Stimulated activated naive CD8-positive, alpha-beta T cell treated with anti-CD3 and anti-CD28 coated beads, Interleukin-15, Interleukin-2, amounts not matched to agents 100 U/mL and 50 U/mL, for 24 hours (primary cell): ENCODE data around the gene SPSB4.
"Not testable (repeated sequence)": the region's sequence is repeated elsewhere in the genome, so short reads cannot be mapped to it uniquely, and the experiment has no call there.

Source experiments
- ATAC-seq: fragments of 150-1000 bp; cut with Tn5 transposase; one replicate; pipeline ENCODE4 v1.10.0; 2021
- DNase-seq: peaks from one replicate; pipeline ENCODE4 v3.0.0; 2021

SPSB4 gene

DNA sequence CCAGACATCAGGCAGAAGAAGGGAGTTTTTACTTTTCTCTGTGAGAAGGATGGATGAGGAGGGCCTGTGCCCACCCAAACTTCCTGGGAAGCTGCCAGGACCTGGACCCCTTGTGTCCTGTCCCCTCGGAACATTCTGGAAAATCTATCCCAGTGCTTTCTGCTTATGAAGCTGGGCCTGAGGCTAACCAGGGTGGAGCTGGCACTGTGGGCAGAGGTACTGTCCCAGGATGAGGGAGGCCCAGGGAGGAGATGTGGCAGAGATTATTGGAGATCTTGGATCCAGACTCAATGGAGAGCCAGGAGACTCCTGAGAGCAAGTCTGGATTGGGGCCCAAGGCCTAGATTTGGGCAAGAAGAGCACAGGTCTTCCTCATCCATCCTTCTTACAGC is 44.4 kb downstream of the SPSB4 start:
- DNase-seq (no peak), ATAC-seq (no peak)

DNA sequence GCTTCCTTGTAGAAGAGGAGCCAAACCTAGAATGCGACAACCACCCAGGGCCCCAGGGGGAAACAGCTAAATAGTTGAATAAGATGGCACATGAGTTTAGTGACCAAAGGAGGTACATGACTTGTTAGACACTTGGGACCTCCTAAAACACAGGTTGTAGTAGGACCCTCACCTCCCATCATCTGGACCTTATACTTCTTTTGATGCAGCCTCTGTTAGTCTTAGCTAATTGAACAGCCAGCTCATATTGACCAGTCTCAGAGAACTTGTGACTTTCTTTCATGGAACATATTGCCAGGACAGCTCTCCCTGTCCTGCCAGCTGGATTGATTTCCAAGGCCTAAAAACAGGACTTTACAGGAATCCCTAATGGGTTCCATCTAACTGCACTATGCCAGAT is 45.0 kb downstream of the SPSB4 start:
- no peak for DNase-seq
- ATAC-seq: no peak

DNA sequence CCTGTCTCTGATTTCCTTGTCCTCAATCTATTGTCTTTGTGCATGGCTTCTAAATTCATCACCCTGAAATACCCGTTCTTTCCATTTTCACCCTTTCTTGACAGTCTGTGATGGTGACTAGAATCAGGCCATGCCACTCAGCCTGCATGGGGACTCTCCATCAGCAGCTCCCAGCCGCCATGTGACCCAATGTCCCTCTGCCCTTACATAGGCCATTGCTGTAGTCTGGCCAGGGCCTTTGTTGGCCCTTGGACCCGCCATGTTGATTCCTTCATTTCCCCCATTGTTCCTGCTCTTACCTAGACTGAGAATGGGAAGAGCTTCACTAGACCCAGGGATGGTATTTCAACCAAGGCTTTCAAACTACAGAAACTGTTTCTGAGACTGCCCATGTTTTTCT is 45.8 kb downstream of the SPSB4 start:
- no peak for ATAC-seq
- no peak for DNase-seq

DNA sequence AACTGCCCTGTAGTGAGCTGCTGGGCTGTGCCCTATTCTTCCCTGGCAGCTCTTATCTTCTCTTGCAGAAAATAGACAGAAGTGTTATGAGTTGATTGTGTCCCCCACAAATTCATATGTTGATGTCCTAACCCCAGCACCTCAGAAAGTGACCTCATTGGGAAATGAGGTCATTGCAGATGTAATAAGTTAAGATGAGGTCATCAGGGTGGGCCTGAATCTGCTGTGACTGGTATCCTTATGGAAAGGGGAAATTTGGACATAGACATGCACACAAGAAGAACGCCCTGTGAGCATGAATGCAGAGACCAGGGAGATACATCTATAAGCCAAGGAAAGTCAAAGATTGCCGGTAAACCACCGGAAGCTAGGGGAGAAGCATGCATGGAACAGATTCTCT is 49.0 kb downstream of the SPSB4 start:
- ATAC-seq (no peak), DNase-seq (no peak)

DNA sequence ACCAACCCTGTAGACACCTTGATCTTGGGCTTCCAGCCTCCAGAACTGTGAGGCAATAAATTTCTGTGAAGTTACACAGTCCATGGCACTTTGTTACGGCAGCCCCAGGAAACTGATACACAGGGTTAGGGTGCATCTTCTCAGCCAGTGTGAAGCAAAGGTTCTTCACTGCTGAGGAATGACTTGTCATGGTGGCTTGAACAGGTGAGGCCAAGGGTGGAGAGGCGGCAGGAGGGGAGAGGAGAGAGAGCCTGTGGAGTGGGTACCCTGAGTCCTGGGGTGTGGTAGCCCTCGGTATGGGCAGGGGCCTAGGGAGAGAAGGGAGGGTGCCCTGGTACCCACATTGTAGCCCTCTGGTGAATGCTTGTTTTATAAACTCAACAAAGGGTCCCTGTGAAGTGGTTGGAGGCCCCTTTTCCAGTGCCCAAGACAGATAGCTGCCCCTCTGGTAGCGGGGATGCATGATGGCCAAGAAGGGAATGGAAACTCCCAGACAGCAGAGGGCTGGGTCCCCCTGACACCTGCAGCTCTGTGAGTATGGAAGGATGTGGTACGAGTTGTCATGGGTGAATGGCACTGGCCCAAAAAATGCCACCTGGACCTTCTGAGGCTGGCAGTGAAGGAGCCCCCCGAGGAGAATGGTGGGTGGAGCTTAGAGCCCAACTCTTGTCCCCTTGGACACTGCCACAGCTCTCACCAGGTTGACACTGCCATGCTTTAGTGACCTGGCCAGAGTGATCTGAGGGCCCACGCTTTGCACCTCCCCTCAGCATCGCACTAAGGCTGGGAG is 49.6 kb downstream of the SPSB4 start:
- no peak for ATAC-seq
- DNase-seq: no peak

DNA sequence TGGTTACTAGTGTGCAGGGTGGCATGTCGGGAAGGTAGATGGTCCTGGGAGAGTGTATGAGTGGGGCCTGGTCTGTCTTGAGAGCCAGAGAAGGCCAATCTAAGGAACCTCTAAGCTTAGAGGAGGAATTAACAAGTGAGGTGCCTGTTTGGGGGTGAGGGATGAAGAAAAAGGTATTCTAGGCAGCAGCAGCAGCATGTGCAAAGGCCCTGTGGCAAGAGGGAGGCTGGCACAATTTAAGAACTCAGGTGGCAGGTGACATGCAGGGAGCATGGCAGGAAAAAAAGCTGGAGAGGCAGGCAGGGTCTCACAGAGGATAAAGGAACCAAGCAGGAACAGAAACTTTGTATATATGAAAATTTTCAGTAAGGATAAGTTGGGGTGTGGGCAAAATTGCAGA is 51.2 kb downstream of the SPSB4 start:
- ATAC-seq (no peak), DNase-seq (no peak)

DNA sequence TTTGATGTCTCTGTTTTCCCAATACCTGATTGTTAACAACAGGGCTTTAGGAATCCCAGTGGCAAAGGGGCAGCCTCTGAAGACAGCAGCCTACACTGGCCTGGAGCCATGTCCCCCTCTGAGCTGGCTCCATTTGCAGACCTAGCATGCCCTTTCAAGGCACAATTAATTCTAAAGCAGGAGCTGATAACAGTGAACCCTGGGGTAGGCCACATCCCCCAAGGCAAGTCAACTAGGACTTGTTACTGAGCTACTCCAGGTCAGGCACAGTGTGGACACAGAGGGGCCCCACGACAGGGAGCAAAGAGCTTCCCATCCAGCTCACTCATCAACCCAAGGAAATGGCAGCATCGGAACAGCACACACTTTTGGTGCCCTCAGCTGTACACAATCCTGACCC is 51.9 kb downstream of the SPSB4 start:
- DNase-seq (no peak), ATAC-seq (no peak)

DNA sequence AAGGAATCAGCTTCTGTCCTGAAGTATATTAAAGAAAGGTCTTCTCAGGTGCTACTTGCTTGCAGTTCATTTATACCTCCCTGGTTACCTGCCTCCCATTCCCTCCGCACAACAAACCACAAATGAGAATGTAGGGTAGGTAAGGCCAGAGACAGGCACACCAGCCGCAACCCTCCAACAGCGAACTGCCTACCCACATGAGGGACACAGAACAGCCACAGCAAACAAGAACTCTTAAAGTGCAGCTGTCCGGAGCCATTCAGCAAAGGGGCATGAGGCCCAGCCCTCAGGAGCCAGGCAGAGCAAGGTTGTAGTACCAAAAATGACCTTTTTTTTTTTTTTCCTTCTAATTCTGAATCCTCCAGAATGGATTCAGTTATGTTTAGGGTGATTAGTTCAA is 52.4 kb downstream of the SPSB4 start:
- ATAC-seq (no peak), DNase-seq (no peak)

DNA sequence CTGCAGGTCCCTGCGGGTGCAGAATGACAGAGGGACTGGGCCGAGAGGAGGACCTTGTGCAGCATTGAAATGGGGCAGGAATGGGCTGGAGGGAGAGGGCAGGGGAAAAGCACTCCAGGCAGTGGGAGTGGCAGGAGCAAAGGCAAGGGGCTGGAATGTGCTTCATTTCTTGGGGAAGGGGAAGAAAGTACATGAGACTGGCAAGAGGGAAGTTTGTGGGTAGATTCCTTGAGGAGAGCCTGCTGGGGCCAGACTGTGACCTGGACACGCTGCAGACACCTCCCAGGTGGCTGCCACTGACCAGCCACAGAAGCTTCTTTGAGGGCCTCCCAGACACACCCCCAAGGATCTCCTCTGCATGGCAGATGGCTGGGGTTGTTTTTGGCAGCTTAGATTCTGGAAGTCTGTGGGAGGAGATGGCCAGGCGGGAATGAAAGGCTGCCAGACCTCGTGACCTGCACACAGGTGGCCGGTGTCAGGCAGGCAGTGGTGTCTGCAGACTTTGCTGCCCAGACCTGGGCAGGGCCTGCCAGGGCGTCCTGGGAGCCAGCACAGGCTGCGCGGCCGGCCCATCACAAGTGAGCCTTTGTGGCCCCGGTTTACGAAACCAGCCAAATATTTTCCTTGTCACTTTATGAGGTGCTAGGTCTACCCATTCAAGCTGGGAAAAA is 53.1 kb downstream of the SPSB4 start:
- DNase-seq (no peak), ATAC-seq (no peak)

DNA sequence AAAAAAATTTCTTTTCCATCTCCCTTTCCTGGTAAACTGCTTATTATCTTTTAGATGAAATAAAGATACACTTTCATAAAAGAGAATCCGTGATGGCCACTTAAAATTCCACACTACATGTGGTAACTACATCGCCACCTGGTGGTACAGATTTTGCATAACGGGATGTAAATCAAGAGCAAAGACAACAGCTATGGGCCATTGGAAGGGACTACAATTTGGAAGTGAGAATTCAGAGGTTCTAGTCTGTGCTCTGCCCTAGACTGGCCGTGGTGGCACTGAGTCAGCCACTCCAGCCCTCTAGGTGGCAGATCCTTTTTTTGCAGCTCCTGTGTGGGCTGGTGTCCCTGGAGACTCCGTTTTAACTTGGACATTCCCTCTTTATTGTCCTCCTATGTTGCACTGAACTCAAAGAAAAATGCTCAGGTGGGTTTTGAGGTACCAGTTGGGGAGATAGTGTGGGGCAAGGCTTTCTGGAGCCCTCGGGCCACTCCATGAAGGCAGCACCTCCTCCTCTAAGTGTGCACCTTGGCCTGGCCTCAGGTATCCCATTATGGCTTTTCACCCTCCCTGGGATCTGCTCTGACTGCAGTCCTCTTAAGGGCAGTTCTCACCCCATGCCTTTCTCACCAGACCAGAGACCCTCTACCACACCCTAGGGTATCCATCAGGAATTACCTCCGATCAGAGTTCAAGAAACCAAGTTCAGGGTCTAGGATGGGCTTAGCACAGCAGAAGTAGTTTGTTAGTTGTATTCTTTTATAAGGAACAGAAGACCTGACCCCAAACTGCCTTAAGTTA is 54.9 kb downstream of the SPSB4 start:
- DNase-seq (peak; percentile 66), ATAC-seq (no peak)

DNA sequence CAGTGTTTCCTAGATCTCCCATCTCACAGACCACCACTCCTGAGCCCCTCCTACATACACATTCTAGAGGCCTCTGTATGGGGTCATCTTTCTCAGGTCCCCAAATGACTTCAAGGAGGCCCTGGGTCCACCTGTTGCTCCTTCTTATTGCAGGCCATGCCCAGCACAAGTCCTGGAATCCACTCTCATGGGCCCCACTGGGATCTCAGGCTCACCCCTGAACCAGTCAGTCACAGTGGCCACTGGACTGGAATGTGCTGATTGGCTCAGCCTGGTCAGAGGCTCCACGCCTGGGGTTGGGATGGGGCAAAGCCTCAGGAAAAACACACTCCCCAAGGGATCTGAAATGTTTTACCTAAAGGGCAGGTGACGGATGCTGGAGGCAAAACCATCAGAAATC is 55.7 kb downstream of the SPSB4 start:
- DNase-seq (no peak), ATAC-seq (no peak)

DNA sequence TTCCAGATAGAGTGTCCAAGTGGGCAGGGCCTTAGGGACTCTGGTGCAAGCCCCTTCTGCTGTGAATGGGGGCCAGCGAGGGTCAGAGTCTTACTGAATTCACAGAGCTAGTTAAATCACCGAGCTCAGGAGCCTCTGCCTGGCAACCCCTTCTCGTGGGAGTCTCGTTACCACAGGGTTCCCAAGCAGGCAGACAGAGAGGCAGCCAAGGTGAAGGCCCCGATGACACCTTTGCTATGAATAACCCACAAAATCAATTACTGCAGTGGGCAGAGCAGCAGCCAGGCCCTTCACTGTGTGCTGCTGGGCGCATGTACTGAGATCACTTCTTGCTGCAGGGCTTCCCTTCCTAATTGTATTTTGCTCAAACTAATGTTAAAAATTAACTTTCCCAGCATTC is 56.9 kb downstream of the SPSB4 start:
- DNase-seq (no peak), ATAC-seq (no peak)

DNA sequence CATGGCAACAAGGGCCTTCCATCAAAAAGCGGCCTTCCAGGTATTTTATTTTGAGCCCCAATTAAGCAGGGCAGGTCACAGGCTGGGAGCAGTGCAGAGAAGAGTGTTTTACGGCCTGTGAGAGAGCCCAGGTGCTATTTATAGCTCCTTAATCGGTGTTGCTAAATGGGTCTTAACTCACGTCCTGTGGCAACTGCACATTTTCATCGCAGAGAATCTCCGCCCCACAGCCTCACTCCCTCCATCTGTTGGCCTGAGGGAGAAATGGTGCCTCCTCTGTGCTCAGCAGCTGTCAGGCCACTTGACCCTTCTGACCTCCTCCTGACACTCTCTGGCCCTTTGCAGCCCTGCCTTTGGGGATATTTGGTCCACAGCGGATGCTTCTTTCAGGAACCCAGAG is 58.6 kb downstream of the SPSB4 start:
- ATAC-seq (no peak), DNase-seq (no peak)

DNA sequence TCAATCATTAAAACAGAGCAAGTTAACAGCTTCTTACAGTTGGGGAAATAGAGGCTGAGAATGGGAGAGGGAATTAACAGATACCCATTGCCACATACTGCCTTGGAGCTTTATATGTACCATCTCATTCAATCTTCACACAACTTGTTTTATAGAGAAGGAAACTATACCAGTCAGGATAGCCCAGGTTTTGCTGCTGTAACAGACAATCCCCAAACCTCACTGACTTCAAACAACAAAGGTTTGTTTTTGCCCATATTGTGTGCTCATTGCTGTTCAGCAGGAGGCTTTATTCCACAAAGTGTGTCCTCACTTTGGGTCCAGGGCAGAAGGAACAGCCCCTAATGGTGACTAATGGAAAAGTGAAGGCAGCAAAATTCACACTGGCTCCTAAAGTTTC is 59.2 kb downstream of the SPSB4 start:
- no peak for ATAC-seq

DNA sequence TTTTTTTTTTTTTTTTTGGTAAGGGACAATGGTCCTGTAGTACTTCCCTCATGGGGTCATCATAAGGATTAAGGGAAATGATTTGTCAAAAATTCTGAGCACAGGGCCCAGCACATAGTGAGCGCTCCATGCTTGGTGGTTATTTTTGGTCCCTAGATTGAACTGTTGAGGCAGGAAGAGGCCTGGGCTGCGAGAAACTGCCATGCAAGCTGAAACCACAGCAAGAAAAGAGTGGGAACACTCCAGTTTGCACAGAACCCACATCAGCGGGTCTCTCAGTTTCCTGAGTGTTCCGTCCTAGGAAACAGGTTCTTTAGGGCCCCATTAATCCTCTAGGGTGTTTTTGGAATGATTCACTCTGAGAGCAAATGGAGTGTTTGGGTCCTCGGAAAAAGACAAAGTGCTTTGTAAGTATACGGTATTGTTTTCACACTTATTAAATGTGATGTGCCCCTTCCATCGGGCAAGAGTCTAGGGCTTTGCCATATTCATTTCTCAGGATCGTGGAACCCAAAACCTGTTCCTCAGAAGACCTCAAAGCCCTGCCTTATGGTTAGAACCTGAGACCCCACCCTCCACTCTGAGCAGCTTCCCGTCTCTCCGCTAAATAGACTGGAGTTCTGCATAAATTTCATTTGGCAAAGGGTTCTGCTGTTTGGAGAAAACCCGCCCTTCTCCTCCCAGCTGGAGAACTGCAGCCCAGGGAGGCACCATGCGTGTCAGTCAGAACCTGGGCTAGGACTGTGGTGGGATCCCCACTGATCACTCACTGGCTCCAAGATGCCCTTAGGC is 60.4 kb downstream of the SPSB4 start:
- no peak for DNase-seq

More for the DNA sequence above, 59.2 kb downstream of the SPSB4 start:
- no peak for DNase-seq

DNA sequence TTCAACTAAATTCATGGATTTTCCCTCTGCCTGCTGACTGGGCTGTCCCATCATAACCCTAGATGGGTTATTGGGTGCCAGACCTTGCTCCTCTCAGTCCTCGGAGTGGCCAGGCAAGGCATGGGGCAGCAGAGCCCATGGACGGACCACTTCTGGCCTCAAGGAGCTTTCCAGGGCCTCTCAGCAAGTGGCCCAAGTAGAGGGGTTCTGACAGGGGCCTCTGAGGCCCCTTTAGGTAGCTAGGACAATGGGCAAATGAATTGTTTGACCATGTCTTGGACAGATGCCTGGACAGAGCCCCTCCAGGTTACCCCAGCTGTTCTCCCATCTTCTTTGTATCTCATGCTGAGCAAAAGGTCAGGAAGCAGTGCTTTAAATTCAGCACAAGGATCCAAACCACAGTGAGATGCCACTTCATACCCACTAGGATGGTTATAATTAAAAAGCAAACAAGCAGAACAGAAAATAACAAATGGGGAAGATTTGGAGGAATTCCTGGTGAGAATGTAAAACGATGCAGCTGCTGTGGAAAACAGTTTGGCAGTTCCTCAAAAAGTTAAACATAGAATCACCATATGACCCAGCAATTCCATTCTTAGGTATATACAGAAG is 61.6 kb downstream of the SPSB4 start:
- ATAC-seq (no peak), DNase-seq (no peak)

More for the DNA sequence above, 60.4 kb downstream of the SPSB4 start:
- ATAC-seq: no peak

DNA sequence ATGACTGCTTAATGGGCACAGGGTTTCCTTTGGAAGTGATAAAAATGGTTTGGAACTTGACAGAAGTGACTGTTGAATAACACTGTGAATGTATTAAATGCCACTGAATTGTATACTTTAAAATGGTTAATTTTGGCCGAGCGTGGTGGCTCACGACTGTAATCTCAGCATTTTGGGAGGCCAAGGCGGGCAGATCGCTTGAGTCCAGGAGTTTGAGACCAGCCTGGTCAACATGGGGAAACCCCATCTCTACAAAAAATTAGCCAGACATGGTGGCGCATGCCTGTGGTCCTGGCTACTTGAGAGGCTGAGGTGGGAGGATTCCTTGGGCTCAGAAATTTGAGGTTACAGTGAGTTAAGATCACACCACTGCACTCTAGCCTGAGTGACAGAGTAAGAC is 62.5 kb downstream of the SPSB4 start:
- not testable (repeated sequence) for ATAC-seq, DNase-seq

DNA sequence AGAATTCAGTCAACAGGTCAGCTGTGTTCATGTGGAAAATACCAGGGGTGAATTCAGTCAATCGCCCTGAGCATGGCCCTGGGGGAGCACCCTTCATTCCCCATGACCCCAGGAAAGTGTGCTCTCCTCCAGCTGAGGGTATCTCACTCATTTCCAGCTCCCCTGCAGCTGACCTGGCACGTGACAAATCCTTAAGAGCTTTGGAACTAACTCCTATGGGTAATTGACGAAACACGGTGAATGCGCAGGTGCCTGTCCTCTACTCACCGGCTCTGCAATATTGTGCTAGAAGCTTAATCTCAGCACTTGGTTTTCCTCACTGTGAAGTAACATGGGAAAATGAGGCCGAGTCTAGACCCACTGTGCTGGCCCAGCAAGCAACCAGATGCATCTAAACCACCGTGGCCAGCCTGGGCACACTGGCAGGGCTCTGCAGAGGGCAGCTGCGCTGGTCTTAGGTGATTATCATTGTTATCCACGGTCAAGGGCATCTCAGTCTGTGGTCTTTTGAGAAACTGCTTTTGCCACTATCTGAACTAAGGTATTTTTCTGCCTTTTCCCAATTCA is 63.1 kb downstream of the SPSB4 start:
- DNase-seq (no peak), ATAC-seq (no peak)

DNA sequence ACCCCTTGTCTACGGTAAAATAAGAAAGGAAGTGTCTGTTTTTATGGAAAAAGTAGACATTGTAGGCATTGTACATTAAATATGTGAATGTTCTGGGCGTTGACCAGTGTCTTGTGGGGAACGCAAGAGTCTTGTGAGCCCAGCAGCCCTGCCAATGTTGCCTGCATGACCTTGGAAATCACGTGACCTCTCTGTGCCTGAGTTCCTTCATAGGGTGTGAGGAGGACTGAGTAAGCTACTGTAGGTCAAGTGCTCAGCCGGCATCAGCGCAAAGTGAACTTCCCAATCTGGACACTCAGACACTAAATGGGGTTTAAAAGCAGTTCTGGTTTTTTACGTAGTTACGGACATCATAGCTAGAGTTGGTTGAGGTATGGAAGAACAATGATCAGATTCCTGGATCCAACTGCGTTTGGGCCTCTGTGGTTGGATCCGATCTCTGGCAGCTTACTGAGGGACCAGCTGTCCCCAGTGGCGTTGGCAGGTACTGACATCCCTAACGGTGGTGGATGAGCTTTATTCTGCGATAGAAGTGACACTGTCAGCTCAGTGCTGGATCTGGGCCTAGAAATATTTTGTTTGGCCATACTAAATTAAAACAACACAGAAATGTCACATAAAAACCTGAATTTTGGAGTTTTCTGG is 63.8 kb downstream of the SPSB4 start:
- no peak for DNase-seq
- no peak for ATAC-seq

DNA sequence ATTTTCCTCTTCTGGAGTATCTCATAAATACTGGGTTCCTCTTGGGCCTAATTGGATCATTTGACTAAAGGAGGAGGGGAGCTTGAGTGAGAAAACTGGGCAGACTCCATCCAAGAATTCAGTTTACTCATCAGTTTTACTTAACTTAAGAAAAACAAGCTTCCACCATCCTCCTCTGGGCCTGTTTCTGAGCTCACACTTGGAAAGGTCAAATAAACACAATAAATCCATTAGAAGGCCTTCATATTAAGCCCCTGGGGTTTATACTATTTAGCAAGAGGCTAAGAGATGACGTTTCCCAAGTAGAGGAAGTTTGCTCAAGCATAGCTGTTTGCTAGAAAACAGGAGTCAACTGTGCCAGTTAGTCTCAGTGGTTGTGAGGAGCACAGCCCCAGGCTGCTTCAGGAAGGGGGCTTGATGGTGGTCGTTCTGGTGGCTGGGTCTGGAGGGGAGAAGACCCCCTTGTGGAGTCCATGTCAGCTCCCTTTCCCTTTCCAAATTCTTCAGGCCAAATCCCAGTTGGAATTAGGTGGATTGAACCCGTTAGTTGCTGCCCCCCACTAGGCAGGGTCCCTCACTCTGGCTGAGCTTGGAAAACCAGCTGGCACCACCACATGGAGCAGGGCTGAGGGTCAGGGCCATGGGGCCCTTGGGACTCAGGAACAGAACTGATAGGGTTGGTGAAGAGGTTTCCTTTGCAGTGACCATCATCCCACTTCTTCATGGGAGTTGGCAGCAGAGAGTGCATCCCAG is 64.8 kb downstream of the SPSB4 start:
- ATAC-seq: no peak
- DNase-seq: no peak
